K562 (cell line): ENCODE measurements around the gene PDE12. TPM values are rescaled to one million over a fixed set of nuclear protein-coding genes. Genes with fewer than 3 reads are reported as not detected.

Source experiments
- ARID2 ChIP-seq: fragments of 450-650 bp; IDR thresholded peaks from 2 replicates; pipeline ENCODE4 v1.6.1; 2017; ENCODE audit warnings: antibody characterized with exemption, mild to moderate bottlenecking
- BCL6 ChIP-seq: fragments of 250-450 bp; sonication (Bioruptor Pico); IDR thresholded peaks from 2 replicates; pipeline ENCODE4 v1.4.0; 2020
- CHCHD3 ChIP-seq: fragments of 250-450 bp; sonication (Bioruptor Pico); IDR thresholded peaks from 2 replicates; pipeline ENCODE4 v2.1.2; 2022; ENCODE audit warnings: mild to moderate bottlenecking
- CHD2 ChIP-seq: IDR thresholded peaks from 2 replicates; pipeline ENCODE4 v1.6.1; 2011; ENCODE audit warnings: low read depth, low read length
- ERF ChIP-seq: fragments of 450-650 bp; formaldehyde crosslinking; IDR thresholded peaks from 2 replicates; pipeline ENCODE4 v1.4.0; 2020; ENCODE audit warnings: mild to moderate bottlenecking, mixed read lengths
- FOXJ2 ChIP-seq: fragments of 200-800 bp; sonication (Bioruptor generic); IDR thresholded peaks from 2 replicates; pipeline ENCODE4 v1.6.1; 2016; ENCODE audit warnings: missing genetic modification characterization, missing compliant biosample characterization
- FUS ChIP-seq: fragments of 200-400 bp; formaldehyde crosslinking; optimal IDR thresholded peaks from 2 replicates; pipeline ENCODE3; 2017; ENCODE audit warnings: low read depth, low read length
- GTF2E2 ChIP-seq: fragments of 200-800 bp; sonication (Bioruptor generic); IDR thresholded peaks from 2 replicates; pipeline ENCODE4 v1.6.1; 2016; ENCODE audit warnings: missing genetic modification characterization, missing compliant biosample characterization
- JUNB ChIP-seq: fragments of 450-650 bp; formaldehyde crosslinking; conservative IDR thresholded peaks from 2 replicates; pipeline ENCODE4 v1.4.0; 2020; ENCODE audit warnings: mild to moderate bottlenecking
- MEF2D ChIP-seq: conservative IDR thresholded peaks from 2 replicates; pipeline ENCODE4 v1.6.1; 2016; ENCODE audit warnings: low read depth, missing genetic modification characterization, missing compliant biosample characterization
- NR2F6 ChIP-seq: fragments of 450-650 bp; formaldehyde crosslinking; IDR thresholded peaks from 2 replicates; pipeline ENCODE4 v1.4.0; 2020; ENCODE audit warnings: mild to moderate bottlenecking
- PRPF4 ChIP-seq: fragments of 200-400 bp; formaldehyde crosslinking; IDR thresholded peaks from one replicate; pipeline ENCODE4 v1.6.1; 2017; ENCODE audit warnings: low read length, low read depth, mild to moderate bottlenecking; ENCODE audit not compliant: insufficient read depth, poor library complexity, severe bottlenecking
- RFX5 ChIP-seq: IDR thresholded peaks from 2 replicates; pipeline ENCODE4 v1.6.1; 2011; ENCODE audit warnings: low read depth, mild to moderate bottlenecking, improper control_type of control experiment, low read length
- SIN3A ChIP-seq, 2 experiments: fragments of 150-350 bp in 1 of 2; IDR thresholded peaks; 2 replicates each; pipeline ENCODE4 v1.6.1; 2011 to 2016; ENCODE audit warnings: borderline replicate concordance in 2 of 2, low read depth in 2 of 2, low read length in 2 of 2, mild to moderate bottlenecking in 2 of 2, moderate library complexity in 2 of 2; ENCODE audit not compliant: control insufficient read depth in 1 of 2
- SRF ChIP-seq, 2 experiments: fragments of 250-450, 450-650 bp in 1 of 2; sonication (Bioruptor Pico) in 1 of 2; sonication (generic) in 1 of 2; formaldehyde crosslinking; IDR thresholded peaks; 2 replicates each; pipeline versions ENCODE4 v1.5.0 to v1.5.1; 2020 to 2022; ENCODE audit warnings: mild to moderate bottlenecking in 1 of 2, missing genetic modification reagents in 1 of 2
- TCFL5 ChIP-seq: fragments of 250-450 bp; sonication (Bioruptor Pico); conservative IDR thresholded peaks from 2 replicates; pipeline ENCODE4 v1.6.1; 2021; ENCODE audit warnings: mild to moderate bottlenecking, moderate library complexity, matching md5 sums
- ZNF311 ChIP-seq: fragments of 250-450 bp; sonication (Bioruptor Pico); IDR thresholded peaks from 2 replicates; pipeline ENCODE4 v1.4.0; 2020; ENCODE audit warnings: mild to moderate bottlenecking, moderate library complexity
- ZNF436 ChIP-seq: fragments of 250-450, 450-650 bp; sonication (Bioruptor Pico); formaldehyde crosslinking; IDR thresholded peaks from 2 replicates; pipeline ENCODE4 v1.7.0; 2020; ENCODE audit warnings: mild to moderate bottlenecking
- ZNF668 ChIP-seq: fragments of 250-450 bp; sonication (Bioruptor Pico); IDR thresholded peaks from 2 replicates; pipeline ENCODE4 v1.8.0; 2022; ENCODE audit warnings: mild to moderate bottlenecking, inconsistent platforms
- polyA plus RNA-seq, 8 experiments: library from polyadenylated mRNA; depleted of rRNA in 4 of 8; stranded (reverse) in 5 of 8; unstranded in 3 of 8; fragments of >200 nt; fragmentation: Nextera tagmentation in 2 of 8; fragmentation: Illumina TruSeq in 1 of 8; extraction: Ambion mirVana in 2 of 8; extraction: Trizol in 1 of 8; gene quantifications; 2 replicates each; pipeline versions ENCODE4 v1.2.1 to v1.2.3, GENCODE V29; 2011 to 2014; ENCODE audit warnings: inconsistent platforms in 1 of 8, missing spikeins in 1 of 8
- total RNA-seq, 7 experiments: library from RNA; depleted of rRNA in 6 of 7; stranded (reverse); fragments of >200 nt in 6 of 7; fragmentation: Illumina TruSeq in 2 of 7; extraction: Trizol in 2 of 7; gene quantifications; 2 replicates each; pipeline versions ENCODE4 v1.2.1 to v1.2.3, GENCODE V29; 2011 to 2021; ENCODE audit warnings: low replicate concordance in 1 of 7
- TF ChIP-seq, protein P1 (sequence below), 3 experiments: fragments of 200-800 bp in 1 of 3; sonication (Bioruptor generic) in 1 of 3; sonication (generic) in 1 of 3; formaldehyde crosslinking in 1 of 3; IDR thresholded peaks; 2 replicates each; pipeline versions ENCODE4 v1.6.1 to v1.8.0; 2016 to 2022; ENCODE audit warnings: mild to moderate bottlenecking in 2 of 3, missing compliant biosample characterization in 2 of 3, missing genetic modification characterization in 2 of 3, missing genetic modification reagents in 1 of 3
- TF ChIP-seq, protein P2 (sequence below): fragments of 250-450 bp; sonication (Bioruptor Pico); IDR thresholded peaks from 2 replicates; pipeline ENCODE4 v1.6.1; 2021; ENCODE audit warnings: mild to moderate bottlenecking
- TF ChIP-seq, protein P3 (sequence below): fragments of 200-800 bp; sonication (Bioruptor generic); IDR thresholded peaks from 2 replicates; pipeline ENCODE4 v1.6.1; 2017; ENCODE audit warnings: missing genetic modification characterization, missing compliant biosample characterization
- TF ChIP-seq, protein P4 (sequence below): sonication (generic); formaldehyde crosslinking; IDR thresholded peaks from 2 replicates; pipeline ENCODE4 v1.8.1; 2023; ENCODE audit warnings: mild to moderate bottlenecking, missing genetic modification reagents

The PDE12 gene
- total and polyA plus RNA-seq, 9 of the 15 experiments (the other 6 are each of a cell fraction or from before 2014, with no cell fraction given) = 2.1 to 20.5 (median 10.0) TPM

DNA sequence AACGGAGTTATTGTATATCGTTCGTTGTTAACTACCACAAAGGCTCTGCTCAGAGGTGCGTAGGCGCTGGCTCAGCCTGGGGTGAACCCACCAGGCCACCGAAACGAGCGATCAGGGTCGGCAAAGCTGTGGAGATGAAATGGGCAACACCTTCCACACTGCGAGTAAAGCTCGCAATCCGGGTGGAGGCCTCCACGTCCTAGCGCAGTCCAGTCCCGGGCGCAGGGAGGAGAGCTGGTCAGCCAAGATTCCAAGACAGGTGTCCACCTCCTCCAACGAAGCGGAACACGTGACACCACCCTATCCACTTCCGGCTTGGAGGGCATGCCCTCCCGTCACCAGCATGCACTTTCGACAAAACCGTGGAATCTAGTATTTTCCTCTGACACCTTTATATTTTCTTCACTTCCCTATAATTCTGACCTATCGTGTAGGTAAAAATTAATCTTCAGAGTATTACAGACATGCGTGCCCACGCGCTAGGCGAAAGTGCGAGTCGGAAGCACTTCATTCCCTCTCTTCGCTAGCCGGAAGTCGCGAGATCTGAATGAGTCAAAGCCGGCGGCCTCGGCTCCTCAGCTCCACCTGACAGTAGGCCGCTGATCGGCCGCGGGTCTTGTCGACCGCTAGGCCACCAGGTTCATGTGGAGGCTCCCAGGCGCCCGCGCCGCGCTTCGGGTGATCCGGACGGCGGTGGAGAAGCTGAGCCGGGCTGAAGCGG, at the start of gene PDE12 (continued):
- TF ChIP-seq MEF2D (tag) (peak; percentile 72), PRPF4 (no peak), FUS (no peak), CHD2 (peak; percentile 94), JUNB (CRISPR knock-in tag) (no peak), BCL6 (CRISPR knock-in tag) (no peak), ZNF668 (CRISPR knock-in tag) (no peak), GTF2E2 (tag) (no peak), SIN3A (IDR thresholded peaks at IDR 0.05; ENCODE audit: borderline replicate concordance in 2 of 2, control insufficient read depth in 1 of 2, low read depth in 2 of 2, low read length in 2 of 2) (peak in 1 of 2 experiments; percentile 83; a peak in 1 of 4 replicates), TCFL5 (CRISPR knock-in tag) (no peak), FOXJ2 (tag) (no peak), ZNF311 (CRISPR knock-in tag) (peak; percentile 67; the same call in 1 of the 2 replicates), CHCHD3 (no peak), ZNF436 (CRISPR knock-in tag) (no peak), SRF (CRISPR knock-in tag; IDR thresholded peaks at IDR 0.05) (0 out of 4 replicates have a peak, but pooled peaks of 1 of the 2 experiments have one; percentile 19), NR2F6 (CRISPR knock-in tag) (no peak), RFX5 (no peak), ERF (CRISPR knock-in tag) (peak; percentile 74; the same call in 1 of the 2 replicates), ARID2 (no peak)
- TF ChIP-seq, protein P1, sequence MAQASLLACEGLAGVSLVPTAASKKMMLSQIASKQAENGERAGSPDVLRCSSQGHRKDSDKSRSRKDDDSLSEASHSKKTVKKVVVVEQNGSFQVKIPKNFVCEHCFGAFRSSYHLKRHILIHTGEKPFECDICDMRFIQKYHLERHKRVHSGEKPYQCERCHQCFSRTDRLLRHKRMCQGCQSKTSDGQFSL (CRISPR knock-in tag; IDR thresholded peaks at IDR 0.05) = no peak
- TF ChIP-seq, protein P1 (tag; IDR thresholded peaks at IDR 0.05) = peak in 1 of 2 experiments; percentile 50; a peak in 1 of 4 replicates
- TF ChIP-seq, protein P2, sequence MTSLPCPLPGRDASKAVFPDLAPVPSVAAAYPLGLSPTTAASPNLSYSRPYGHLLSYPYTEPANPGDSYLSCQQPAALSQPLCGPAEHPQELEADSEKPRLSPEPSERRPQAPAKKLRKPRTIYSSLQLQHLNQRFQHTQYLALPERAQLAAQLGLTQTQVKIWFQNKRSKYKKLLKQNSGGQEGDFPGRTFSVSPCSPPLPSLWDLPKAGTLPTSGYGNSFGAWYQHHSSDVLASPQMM (CRISPR knock-in tag) = no peak
- TF ChIP-seq, protein P3, sequence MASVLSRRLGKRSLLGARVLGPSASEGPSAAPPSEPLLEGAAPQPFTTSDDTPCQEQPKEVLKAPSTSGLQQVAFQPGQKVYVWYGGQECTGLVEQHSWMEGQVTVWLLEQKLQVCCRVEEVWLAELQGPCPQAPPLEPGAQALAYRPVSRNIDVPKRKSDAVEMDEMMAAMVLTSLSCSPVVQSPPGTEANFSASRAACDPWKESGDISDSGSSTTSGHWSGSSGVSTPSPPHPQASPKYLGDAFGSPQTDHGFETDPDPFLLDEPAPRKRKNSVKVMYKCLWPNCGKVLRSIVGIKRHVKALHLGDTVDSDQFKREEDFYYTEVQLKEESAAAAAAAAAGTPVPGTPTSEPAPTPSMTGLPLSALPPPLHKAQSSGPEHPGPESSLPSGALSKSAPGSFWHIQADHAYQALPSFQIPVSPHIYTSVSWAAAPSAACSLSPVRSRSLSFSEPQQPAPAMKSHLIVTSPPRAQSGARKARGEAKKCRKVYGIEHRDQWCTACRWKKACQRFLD (CRISPR knock-in tag) = peak; percentile 94
- TF ChIP-seq, protein P4, sequence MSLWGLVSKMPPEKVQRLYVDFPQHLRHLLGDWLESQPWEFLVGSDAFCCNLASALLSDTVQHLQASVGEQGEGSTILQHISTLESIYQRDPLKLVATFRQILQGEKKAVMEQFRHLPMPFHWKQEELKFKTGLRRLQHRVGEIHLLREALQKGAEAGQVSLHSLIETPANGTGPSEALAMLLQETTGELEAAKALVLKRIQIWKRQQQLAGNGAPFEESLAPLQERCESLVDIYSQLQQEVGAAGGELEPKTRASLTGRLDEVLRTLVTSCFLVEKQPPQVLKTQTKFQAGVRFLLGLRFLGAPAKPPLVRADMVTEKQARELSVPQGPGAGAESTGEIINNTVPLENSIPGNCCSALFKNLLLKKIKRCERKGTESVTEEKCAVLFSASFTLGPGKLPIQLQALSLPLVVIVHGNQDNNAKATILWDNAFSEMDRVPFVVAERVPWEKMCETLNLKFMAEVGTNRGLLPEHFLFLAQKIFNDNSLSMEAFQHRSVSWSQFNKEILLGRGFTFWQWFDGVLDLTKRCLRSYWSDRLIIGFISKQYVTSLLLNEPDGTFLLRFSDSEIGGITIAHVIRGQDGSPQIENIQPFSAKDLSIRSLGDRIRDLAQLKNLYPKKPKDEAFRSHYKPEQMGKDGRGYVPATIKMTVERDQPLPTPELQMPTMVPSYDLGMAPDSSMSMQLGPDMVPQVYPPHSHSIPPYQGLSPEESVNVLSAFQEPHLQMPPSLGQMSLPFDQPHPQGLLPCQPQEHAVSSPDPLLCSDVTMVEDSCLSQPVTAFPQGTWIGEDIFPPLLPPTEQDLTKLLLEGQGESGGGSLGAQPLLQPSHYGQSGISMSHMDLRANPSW (CRISPR knock-in tag) = no peak
